H1 (cell line): ENCODE measurements around the gene PEPD. TPM values are rescaled to one million over a fixed set of nuclear protein-coding genes. Genes with fewer than 3 reads are reported as not detected.

Source experiments
- JUND ChIP-seq: IDR thresholded peaks from 2 replicates; pipeline ENCODE4 v1.6.1; 2011; ENCODE audit warnings: mild to moderate bottlenecking, improper control_type of control experiment, low read length
- polyA plus RNA-seq, 7 experiments: library from polyadenylated mRNA; depleted of rRNA in 3 of 7; stranded (reverse) in 5 of 7; unstranded in 2 of 7; fragments of >200 nt in 5 of 7; fragments of 200-250 nt in 2 of 7; gene quantifications; 1 replicate in 5 of 7; 2 replicates in 1 of 7; 4 replicates in 1 of 7; pipeline versions ENCODE4 v1.2.1 to v1.2.3, GENCODE V29; 2011 to 2013; ENCODE audit warnings: missing spikeins in 2 of 7, mixed read lengths in 2 of 7
- total RNA-seq: library from RNA; stranded (reverse); fragmentation: NEBNext Ultra II Directional; extraction: Animal tissue kit (Norgen Biotek cat#: 25700); gene quantifications from 2 replicates; pipeline ENCODE4 v1.2.1, GENCODE V29; 2021

The PEPD gene
- total and polyA plus RNA-seq, 2 of the 8 experiments (the other 6 are each of a cell fraction or from before 2014, with no cell fraction given) = 84.1 to 178 TPM

GRCh38 chr19:33413868-33414666 lies 107.5 kb downstream of the PEPD start (continued):
- no peak for TF ChIP-seq JUND
